Fibroblast of the aortic adventitia (primary cell): ENCODE data around the gene OR10G6. TPM values are rescaled to one million over a fixed set of nuclear protein-coding genes. Genes with fewer than 3 reads are reported as not detected.

Experiments used
- DNase-seq: peaks from one replicate; pipeline ENCODE4 v3.0.0-alpha.2; 2010; ENCODE audit warnings: low read depth
- H3K4me3 ChIP-seq: 2 replicates; pipeline ENCODE4 v1.5.1; 2011; ENCODE audit warnings: low read depth, mild to moderate bottlenecking, control low read depth, low read length, moderate library complexity
- total RNA-seq: library from RNA; depleted of rRNA; stranded (reverse); fragments of >200 nt; gene quantifications from 2 replicates; pipeline ENCODE4 v1.2.3, GENCODE V29; 2012; ENCODE audit warnings: low replicate concordance
- TF ChIP-seq, protein P1 (sequence below): IDR thresholded peaks from 2 replicates; pipeline ENCODE4 v1.5.1; 2011; ENCODE audit warnings: mild to moderate bottlenecking, low read length, control low read depth, inconsistent platforms; ENCODE audit not compliant: insufficient read depth

The OR10G6 gene
- total RNA-seq, 1 donor, result not detected

DNA sequence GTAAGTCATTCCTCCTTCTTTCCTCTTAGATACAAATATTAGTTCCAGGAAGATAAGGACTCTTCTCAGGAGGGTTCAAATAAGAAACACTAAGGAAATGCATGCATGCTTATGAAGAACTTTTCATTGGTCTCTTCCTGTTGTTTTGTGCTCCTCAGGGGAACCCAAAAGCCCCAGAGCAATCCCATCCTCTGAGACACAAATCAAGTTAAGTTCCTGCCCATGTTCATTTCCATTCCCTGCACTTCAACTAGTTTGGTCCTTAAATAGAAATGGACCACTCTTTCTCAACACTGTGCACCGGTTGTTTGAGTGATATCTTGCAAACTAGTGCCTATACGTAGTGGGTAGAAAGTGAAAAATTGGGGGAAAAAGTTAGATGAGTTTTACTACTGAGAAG, 17.7 kb upstream of the OR10G6 start, which contains the start of gene OR10G4:
Gene OR10G4, plus strand, starts transcription at position 301 of the 400 bp plus-strand sequence. CDS start 2,578 bp downstream, outside the sequence.
- DNase-seq, result no peak
- TF ChIP-seq, protein P1, sequence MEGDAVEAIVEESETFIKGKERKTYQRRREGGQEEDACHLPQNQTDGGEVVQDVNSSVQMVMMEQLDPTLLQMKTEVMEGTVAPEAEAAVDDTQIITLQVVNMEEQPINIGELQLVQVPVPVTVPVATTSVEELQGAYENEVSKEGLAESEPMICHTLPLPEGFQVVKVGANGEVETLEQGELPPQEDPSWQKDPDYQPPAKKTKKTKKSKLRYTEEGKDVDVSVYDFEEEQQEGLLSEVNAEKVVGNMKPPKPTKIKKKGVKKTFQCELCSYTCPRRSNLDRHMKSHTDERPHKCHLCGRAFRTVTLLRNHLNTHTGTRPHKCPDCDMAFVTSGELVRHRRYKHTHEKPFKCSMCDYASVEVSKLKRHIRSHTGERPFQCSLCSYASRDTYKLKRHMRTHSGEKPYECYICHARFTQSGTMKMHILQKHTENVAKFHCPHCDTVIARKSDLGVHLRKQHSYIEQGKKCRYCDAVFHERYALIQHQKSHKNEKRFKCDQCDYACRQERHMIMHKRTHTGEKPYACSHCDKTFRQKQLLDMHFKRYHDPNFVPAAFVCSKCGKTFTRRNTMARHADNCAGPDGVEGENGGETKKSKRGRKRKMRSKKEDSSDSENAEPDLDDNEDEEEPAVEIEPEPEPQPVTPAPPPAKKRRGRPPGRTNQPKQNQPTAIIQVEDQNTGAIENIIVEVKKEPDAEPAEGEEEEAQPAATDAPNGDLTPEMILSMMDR, result no peak
- H3K4me3 ChIP-seq, result no peak within 1 kb of the TSS

DNA sequence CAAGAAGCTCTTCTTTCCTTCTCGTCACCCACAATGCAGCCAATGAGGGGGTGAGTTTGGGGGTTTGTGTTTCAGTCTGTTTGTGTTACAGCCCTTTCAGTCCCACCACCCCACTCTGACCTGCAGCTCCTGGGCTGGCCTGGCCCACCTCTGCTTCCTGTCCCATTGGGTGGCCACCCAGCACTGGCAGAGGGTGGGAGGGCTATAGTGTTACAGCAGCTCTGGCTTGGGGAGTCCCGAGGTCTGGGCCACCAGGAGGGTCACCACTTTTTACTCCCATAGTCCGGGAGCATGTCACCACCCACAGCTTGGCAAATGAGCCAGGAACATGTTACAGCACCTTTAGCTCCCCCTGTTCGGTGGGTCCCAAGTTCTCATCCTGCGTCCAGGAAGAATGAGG, 15.7 kb downstream of the OR10G6 start:
- TF ChIP-seq, protein P1, result no peak
- H3K4me3 ChIP-seq, result no peak overlapping the region
- DNase-seq, result no peak

DNA sequence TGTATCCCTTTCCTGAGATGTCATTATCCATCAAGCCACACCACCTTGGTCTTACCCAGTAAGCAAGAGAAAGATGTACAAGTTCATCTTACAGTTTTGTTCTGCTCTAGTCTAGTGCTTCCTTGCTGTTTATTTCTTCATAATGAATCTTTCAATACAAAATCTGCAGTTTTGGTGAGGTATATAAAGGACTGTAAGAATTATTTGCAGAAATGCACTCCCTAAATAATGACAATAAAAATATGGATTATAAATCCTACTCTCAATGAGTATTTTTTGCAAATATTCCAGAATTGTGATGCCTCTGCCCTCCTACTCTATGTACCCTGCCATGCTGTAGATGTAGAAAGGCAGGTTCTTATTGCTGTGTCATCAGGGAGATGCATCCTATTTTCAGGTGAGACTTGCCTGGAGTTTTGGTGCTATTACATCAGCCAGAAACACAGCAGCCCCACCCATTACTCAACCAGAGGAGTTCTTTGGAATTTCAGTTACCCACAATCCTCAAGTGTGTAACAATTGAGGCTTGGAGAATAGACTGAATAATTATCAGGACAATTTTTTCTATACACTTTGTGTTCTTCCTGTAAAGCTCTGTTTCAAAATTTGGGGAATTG, 17.1 kb downstream of the OR10G6 start, which contains the start of gene OR10S1:
Gene OR10S1, minus strand, starts transcription at position 51 of the 617 bp plus-strand sequence. CDS start 117 bp downstream, outside the sequence.
- TF ChIP-seq, protein P1, result no peak
- no peak within 1 kb of the TSS for H3K4me3 ChIP-seq
- DNase-seq, result peak; percentile 12

DNA sequence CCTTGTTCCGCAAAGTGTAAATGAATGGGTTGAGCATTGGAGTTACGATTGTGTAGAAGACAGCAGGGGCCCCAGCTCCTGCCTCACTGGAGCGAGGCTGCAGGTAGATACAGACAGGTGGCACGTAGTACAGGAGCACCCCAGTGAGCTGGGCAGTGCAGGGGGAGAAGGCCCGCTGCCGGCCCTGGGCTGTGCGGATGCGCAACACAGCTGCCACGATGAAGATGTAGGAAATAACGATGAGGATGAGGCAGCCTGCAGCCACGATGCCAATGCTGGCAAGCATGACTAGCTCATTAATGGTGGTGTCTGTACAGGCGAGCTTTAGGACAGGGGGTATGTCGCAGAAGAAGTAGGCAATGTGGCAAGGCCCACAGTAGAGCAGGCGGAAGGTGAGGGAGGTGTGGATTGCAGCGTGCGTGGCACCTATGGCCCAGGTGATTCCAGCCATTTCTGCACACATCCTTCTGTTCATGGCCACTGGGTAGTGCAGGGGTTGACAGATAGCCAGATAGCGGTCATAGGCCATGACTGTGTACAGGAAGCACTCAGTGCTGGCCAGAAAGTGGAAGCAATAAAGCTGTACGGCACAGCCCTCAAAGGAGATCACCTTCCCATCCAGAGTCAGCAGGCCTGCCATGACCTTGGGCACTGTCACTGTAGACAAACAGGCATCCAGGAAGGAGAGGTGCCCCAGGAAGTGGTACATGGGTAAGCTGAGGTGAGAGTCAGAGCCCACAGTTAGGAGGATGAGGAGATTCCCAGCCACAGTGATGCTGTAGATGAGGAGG, 18.0 kb downstream of the OR10G6 start:
- TF ChIP-seq, protein P1, result no peak
- H3K4me3 ChIP-seq, result no peak overlapping the region
- DNase-seq, result no peak

DNA sequence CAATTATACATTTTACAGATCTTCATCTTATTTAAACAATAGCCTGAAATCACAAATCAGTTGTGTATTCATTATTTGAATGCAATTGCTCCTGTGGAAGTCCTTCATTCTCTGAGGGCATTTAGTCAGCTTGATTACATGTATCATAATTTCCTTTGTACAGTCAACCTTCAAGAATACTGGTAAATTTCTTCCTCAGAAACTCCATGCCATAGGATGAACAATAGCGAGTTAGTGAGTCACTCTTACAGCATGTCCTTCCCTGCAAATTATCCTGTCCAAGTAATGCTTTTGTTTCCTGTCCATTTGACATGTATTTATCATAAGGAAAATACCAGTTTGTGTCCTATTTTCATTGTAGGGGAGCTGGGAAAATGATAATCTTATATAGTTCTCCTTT, 21.1 kb downstream of the OR10G6 start:
- DNase-seq, result peak; percentile 80
- TF ChIP-seq, protein P1, result no peak
- H3K4me3 ChIP-seq, result no peak overlapping the region

DNA sequence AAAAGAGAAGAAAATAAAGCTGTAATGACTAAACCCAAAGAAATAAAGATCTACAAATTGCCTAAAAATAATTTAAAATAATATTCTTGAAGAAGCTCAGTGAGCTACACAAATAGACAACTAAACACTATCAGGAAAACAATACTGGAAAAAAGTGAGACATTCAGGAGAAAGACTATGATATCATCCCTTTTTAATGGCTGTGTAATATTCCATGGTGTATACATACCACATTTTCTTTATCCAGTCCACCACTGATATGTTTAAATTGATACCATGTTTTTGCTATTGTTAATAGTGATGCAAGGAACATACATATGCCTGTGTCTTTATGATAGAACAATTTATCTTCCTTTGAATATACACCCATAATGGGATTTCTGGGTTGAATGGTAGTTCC, 38.2 kb downstream of the OR10G6 start:
- no peak for DNase-seq

More for the DNA sequence above, 38.2 kb downstream of the OR10G6 start:
- H3K4me3 ChIP-seq, result no peak overlapping the region
- TF ChIP-seq, protein P1, result no peak
